ENCODE measurements around the gene ICOSLG. TPM values are rescaled to one million over a fixed set of nuclear protein-coding genes. Genes with fewer than 3 reads are reported as not detected.
A peak's percentile ranks its signal among the peaks of the same experiment; 100 is the strongest.
"Not testable (repeated sequence)": the region's sequence is repeated elsewhere in the genome, so short reads cannot be mapped to it uniquely, and the experiment has no call there.

Gene ICOSLG
- total RNA-seq, 1 donor from 2014 or later, result 26.4 TPM

GRCh38 chr21:44267655-44268142, 27.0 kb upstream of the ICOSLG start:
- no peak for DNase-seq (ENCODE audit: extremely low read depth, low read depth, low spot score)

- no peak for DNase-seq (ENCODE audit: extremely low read depth, low read depth, low spot score)
Observed at GRCh38 chr21:44265734-44266270, 25.1 kb upstream of the ICOSLG start.

- no peak for DNase-seq (ENCODE audit: extremely low read depth, low read depth, low spot score)
Observed at GRCh38 chr21:44263768-44264167, 23.0 kb upstream of the ICOSLG start.

GRCh38 chr21:44263221-44263760, 22.5 kb upstream of the ICOSLG start:
- DNase-seq (ENCODE audit: extremely low read depth, low read depth, low spot score), result no peak

GRCh38 chr21:44262338-44263056, 21.8 kb upstream of the ICOSLG start:
- DNase-seq (ENCODE audit: extremely low read depth, low read depth, low spot score), result no peak

- no peak for DNase-seq (ENCODE audit: extremely low read depth, low read depth, low spot score)
Observed at GRCh38 chr21:44261675-44262295, 21.0 kb upstream of the ICOSLG start, which contains the start of gene DNMT3L. DNMT3L (minus strand) TSS chr21:44261897; CDS start chr21:44261259, 638 bp downstream.

GRCh38 chr21:44260791-44261631, 20.3 kb upstream of the ICOSLG start:
- no peak for DNase-seq (ENCODE audit: extremely low read depth, low read depth, low spot score)

- no peak for DNase-seq (ENCODE audit: extremely low read depth, low read depth, low spot score)
Observed at GRCh38 chr21:44260066-44260465, 19.3 kb upstream of the ICOSLG start.

GRCh38 chr21:44259082-44259705, 18.5 kb upstream of the ICOSLG start:
- DNase-seq (ENCODE audit: extremely low read depth, low read depth, low spot score), result no peak

- DNase-seq (ENCODE audit: extremely low read depth, low read depth, low spot score), result no peak
Observed at GRCh38 chr21:44258056-44258725, 17.4 kb upstream of the ICOSLG start.

- no peak for DNase-seq (ENCODE audit: extremely low read depth, low read depth, low spot score)
Observed at GRCh38 chr21:44255511-44255981, 14.8 kb upstream of the ICOSLG start.

- DNase-seq (ENCODE audit: extremely low read depth, low read depth, low spot score), result peak; percentile 0
Observed at GRCh38 chr21:44253832-44254710, 13.3 kb upstream of the ICOSLG start.

- DNase-seq (ENCODE audit: extremely low read depth, low read depth, low spot score), result not testable (repeated sequence)
Observed at GRCh38 chr21:44249204-44250037, 8.7 kb upstream of the ICOSLG start.

GRCh38 chr21:44247904-44248303, 7.2 kb upstream of the ICOSLG start:
- not testable (repeated sequence) for DNase-seq (ENCODE audit: extremely low read depth, low read depth, low spot score)

GRCh38 chr21:44243980-44244379, 3.2 kb upstream of the ICOSLG start:
- DNase-seq (ENCODE audit: extremely low read depth, low read depth, low spot score), result not testable (repeated sequence)

GRCh38 chr21:44241281-44241680, 538 bp upstream of the ICOSLG start:
- DNase-seq (ENCODE audit: extremely low read depth, low read depth, low spot score), result not testable (repeated sequence)

- DNase-seq (ENCODE audit: extremely low read depth, low read depth, low spot score), result not testable (repeated sequence)
Observed at GRCh38 chr21:44240353-44240752, 390 bp downstream of the ICOSLG start.

GRCh38 chr21:44229561-44229960, 11.2 kb downstream of the ICOSLG start:
- DNase-seq (ENCODE audit: extremely low read depth, low read depth, low spot score), result not testable (repeated sequence)
